ENCODE data around the gene GTF3C1. TPM values are rescaled to one million over a fixed set of nuclear protein-coding genes. Genes with fewer than 3 reads are reported as not detected.

Gene GTF3C1
- total and polyA plus RNA-seq, 2 of the 8 experiments (the other 6 are each of a cell fraction or from before 2014, with no cell fraction given) = 89.3 to 126 TPM

DNA sequence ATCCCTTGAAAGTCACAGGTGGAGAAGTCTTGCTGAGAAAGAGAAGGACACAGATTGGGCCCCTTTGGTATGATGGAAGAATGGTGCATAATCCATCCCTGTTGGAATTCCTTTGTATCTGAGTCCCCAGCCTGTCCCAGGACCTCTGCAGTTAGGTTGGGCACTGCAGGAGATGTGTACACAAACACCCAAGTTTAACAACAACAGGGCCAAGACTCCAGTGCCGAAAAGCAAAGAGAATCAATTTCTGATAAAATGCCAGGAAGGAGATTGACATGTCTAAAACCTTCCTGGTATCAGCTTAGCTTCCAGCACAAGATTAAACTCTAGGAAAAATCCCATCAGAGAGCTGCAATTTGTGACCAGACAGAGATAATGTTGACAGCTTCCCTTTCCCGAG is 33.2 kb upstream of the GTF3C1 start:
- CTCF ChIA-PET (ENCODE audit: partially characterized antibody) = interaction anchor here (0.7 to 1.6 kb wide), 3 partner anchors 9 to 18 kb away, joined by 3 to 4 read pairs (median 4); no protein-coding TSS in a partner anchor
- no peak overlapping the region for H2BK120ac ChIP-seq (replicated peaks; ENCODE audit: low read depth, low read length)
- no peak overlapping the region for H2BK20ac ChIP-seq (ENCODE audit: low read length)
- H4K91ac ChIP-seq (replicated peaks; ENCODE audit: insufficient read length, low read length) = no peak overlapping the region
- no peaks in the 10 kb centered on the region for H3K79me2 ChIP-seq (ENCODE audit: control insufficient read depth in 1 of 2, insufficient read depth in 2 of 2, low read length in 2 of 2)
- H3K9ac ChIP-seq (replicated peaks in 1 of 4; ENCODE audit: extremely low read depth in 1 of 4, low read depth in 3 of 4, low read length in 3 of 4) = no peak overlapping the region
- no peak overlapping the region for H3K18ac ChIP-seq (ENCODE audit: extremely low read depth, low read length)
- no peak overlapping the region for H3K23ac ChIP-seq (ENCODE audit: insufficient read length)
- peaks cover 0 to 1% of the 10 kb centered on the region in 2 experiments for H4K20me1 ChIP-seq (replicated peaks in 1 of 2; ENCODE audit: control insufficient read depth in 1 of 2, insufficient read depth in 2 of 2, low read length in 2 of 2)
- H3K56ac ChIP-seq (replicated peaks; ENCODE audit: insufficient read length, low read depth, low read length) = no peak overlapping the region
- H2BK12ac ChIP-seq (ENCODE audit: low read depth, low read length) = no peak overlapping the region
- 0 out of 7 replicates have a peak, but pooled peaks cover 0 to 2% (median 0%) of the 10 kb centered on the region in 4 experiments for H3K4me1 ChIP-seq (replicated peaks in 1 of 4; ENCODE audit: control insufficient read depth in 3 of 4, insufficient read depth in 4 of 4, low read length in 3 of 4)
- no peaks in the 10 kb centered on the region for H3K79me1 ChIP-seq (ENCODE audit: low read depth, low read length)
- no peak overlapping the region for H2AFZ ChIP-seq (ENCODE audit: low read length)
- TF ChIP-seq SP1 (IDR thresholded peaks at IDR 0.05; ENCODE audit: low read depth, low read length) (no peak), NANOG (IDR thresholded peaks at IDR 0.05; ENCODE audit: insufficient read depth, low read depth, low read length, poor library complexity, severe bottlenecking) (no peak), CEBPB (IDR thresholded peaks at IDR 0.05; ENCODE audit: low read depth, low read length) (no peak), RAD21 (IDR thresholded peaks at IDR 0.05 in 1 of 2, conservative IDR thresholded peaks at IDR 0.05 in 1 of 2; ENCODE audit: low read depth in 2 of 2, low read length in 2 of 2) (no peak)
- H3K27me3 ChIP-seq (replicated peaks in 1 of 4; ENCODE audit: control insufficient read depth in 3 of 4, extremely low read depth in 1 of 4, insufficient read depth in 3 of 4, low read length in 3 of 4) = no peaks in the 10 kb centered on the region
- H3K9me3 ChIP-seq (ENCODE audit: insufficient read depth in 2 of 2, low read depth in 1 of 2, low read length in 1 of 2) = no peaks in the 10 kb centered on the region
- H3K27ac ChIP-seq (ENCODE audit: low read depth, low read length) = no peak overlapping the region
- POLR2A ChIA-PET (ENCODE audit: partially characterized antibody) = no interaction called here
- H2AK5ac ChIP-seq (ENCODE audit: low read depth, low read length) = no peak overlapping the region
- no peak overlapping the region for H3K14ac ChIP-seq (ENCODE audit: insufficient read length)
- H3K4me3 ChIP-seq (ENCODE audit: extremely low read depth in 1 of 4, insufficient read depth in 2 of 4, low read depth in 3 of 4, low read length in 4 of 4) = no peak overlapping the region
- no peak overlapping the region for H2BK15ac ChIP-seq (ENCODE audit: low read length)
- H3K4ac ChIP-seq (replicated peaks; ENCODE audit: insufficient read length, low read depth, low read length) = no peak overlapping the region
- H3K4me2 ChIP-seq (ENCODE audit: insufficient read depth in 1 of 2, low read depth in 2 of 2, low read length in 2 of 2) = no peak overlapping the region; a peak in 1 of 4 replicates
- no peaks in the 10 kb centered on the region for H3K36me3 ChIP-seq (ENCODE audit: control insufficient read depth in 2 of 4, insufficient read depth in 4 of 4, low read length in 3 of 4)
- H2BK5ac ChIP-seq (ENCODE audit: low read depth, low read length) = no peak overlapping the region
- WGBS, 2 experiments (ENCODE audit: extremely low coverage in 1 of 2, insufficient coverage in 1 of 2, insufficient read length in 1 of 2, insufficient replicate concordance in 2 of 2, low coverage in 1 of 2, low lambda C conversion rate in 2 of 2, missing lambda C conversion rate in 1 of 2) = 89% methylated on average over 2 of the region's 2 CpGs; no CpG with 5 or more reads in 1 of the 2 experiments
- H4K8ac ChIP-seq (ENCODE audit: extremely low read depth, insufficient read depth, low read length) = no peak overlapping the region
- DNase-seq (ENCODE audit: low read depth in 1 of 2, low spot score in 2 of 2) (no peak), FAIRE-seq (no peak)
- no peaks in the 10 kb centered on the region for H3K23me2 ChIP-seq (ENCODE audit: low read depth, low read length)
- H4K5ac ChIP-seq (ENCODE audit: insufficient read length, low read depth, low read length) = no peak overlapping the region
